CD14-positive monocyte (primary cell): ENCODE measurements around the gene PSEN1. TPM values are rescaled to one million over a fixed set of nuclear protein-coding genes. Genes with fewer than 3 reads are reported as not detected.

Source experiments
- DNase-seq, 3 donors: peaks; one replicate each; pipeline ENCODE4 v3.0.0-alpha.2; 2011 to 2022
- H2AFZ ChIP-seq: 2 replicates; pipeline ENCODE4 v1.6.0; 2012; ENCODE audit warnings: mild to moderate bottlenecking, low read depth, low read length, inconsistent platforms; ENCODE audit not compliant: insufficient read depth, poor library complexity, severe bottlenecking
- H3K27ac ChIP-seq, 2 donors: 1 replicate in 1 of 2; 2 replicates in 1 of 2; pipeline ENCODE4 v1.5.1; 2012 to 2013; ENCODE audit warnings: low read length in 2 of 2, control low read depth in 1 of 2, inconsistent platforms in 1 of 2, low read depth in 1 of 2, mild to moderate bottlenecking in 1 of 2
- H3K27me3 ChIP-seq, 2 donors: one replicate each; pipeline versions ENCODE4 v1.6.0 to v1.6.1; 2011 to 2013; ENCODE audit warnings: low read length in 2 of 2; ENCODE audit not compliant: control insufficient read depth in 2 of 2, insufficient read depth in 2 of 2
- H3K36me3 ChIP-seq, 2 donors: replicated peaks in 1 of 2; 1 replicate in 1 of 2; 2 replicates in 1 of 2; pipeline versions ENCODE4 v1.5.1 to v1.6.1; 2012 to 2013; ENCODE audit warnings: low read length in 2 of 2, control low read depth in 1 of 2, inconsistent platforms in 1 of 2, mild to moderate bottlenecking in 1 of 2; ENCODE audit not compliant: insufficient read depth in 2 of 2, control insufficient read depth in 1 of 2
- H3K4me1 ChIP-seq, 2 donors: 1 replicate in 1 of 2; 2 replicates in 1 of 2; pipeline versions ENCODE4 v1.5.1 to v1.6.1; 2012 to 2013; ENCODE audit warnings: low read length in 2 of 2, control low read depth in 1 of 2, inconsistent platforms in 1 of 2, mild to moderate bottlenecking in 1 of 2, moderate library complexity in 1 of 2; ENCODE audit not compliant: insufficient read depth in 2 of 2, control insufficient read depth in 1 of 2
- H3K4me2 ChIP-seq: replicated peaks from 2 replicates; pipeline ENCODE3; 2012; ENCODE audit warnings: low read length, moderate library complexity, mild to moderate bottlenecking; ENCODE audit not compliant: poor library complexity, severe bottlenecking; ENCODE audit errors: extremely low read depth
- H3K4me3 ChIP-seq, 3 experiments: fragments of 200-600 bp in 1 of 3; sonication (generic) in 1 of 3; replicated peaks in 1 of 3; 1 replicate in 2 of 3; 2 replicates in 1 of 3; pipeline ENCODE4 v1.5.1; 2011 to 2013; ENCODE audit warnings: low read length in 3 of 3, mild to moderate bottlenecking in 3 of 3, control low read depth in 2 of 3, low read depth in 2 of 3, inconsistent platforms in 1 of 3, moderate library complexity in 1 of 3
- H3K79me2 ChIP-seq: 2 replicates; pipeline ENCODE4 v1.6.0; 2012; ENCODE audit warnings: mild to moderate bottlenecking, control low read depth, inconsistent platforms, low read length, moderate library complexity; ENCODE audit not compliant: insufficient read depth
- H3K9ac ChIP-seq: 2 replicates; pipeline ENCODE4 v1.6.0; 2017; ENCODE audit warnings: low read length, mild to moderate bottlenecking; ENCODE audit not compliant: insufficient read depth, poor library complexity, severe bottlenecking
- H3K9me3 ChIP-seq, 2 donors: replicated peaks in 1 of 2; 1 replicate in 1 of 2; 2 replicates in 1 of 2; pipeline versions ENCODE4 v1.5.1 to v1.6.1; 2012 to 2013; ENCODE audit warnings: low read length in 2 of 2, control low read depth in 1 of 2; ENCODE audit not compliant: control insufficient read depth in 1 of 2, insufficient read depth in 1 of 2
- H4K20me1 ChIP-seq: 2 replicates; pipeline ENCODE4 v1.6.0; 2012; ENCODE audit warnings: mild to moderate bottlenecking, low read length, control low read depth, moderate library complexity; ENCODE audit not compliant: insufficient read depth
- H3K27ac Mint-ChIP-seq, 7 donors: one replicate each; pipeline ENCODE4 v1.8.0; 2020; ENCODE audit warnings: mild to moderate bottlenecking in 7 of 7, mixed read lengths in 7 of 7, moderate library complexity in 6 of 7, inconsistent platforms in 2 of 7
- H3K27me3 Mint-ChIP-seq, 3 donors: one replicate each; pipeline ENCODE4 v1.8.0; 2021 to 2022; ENCODE audit warnings: low read depth in 3 of 3, mild to moderate bottlenecking in 3 of 3, mixed read lengths in 3 of 3, moderate library complexity in 3 of 3, inconsistent platforms in 1 of 3
- H3K36me3 Mint-ChIP-seq, 2 donors: one replicate each; pipeline ENCODE4 v1.8.0; 2020; ENCODE audit warnings: mixed read lengths in 2 of 2, inconsistent platforms in 1 of 2, mild to moderate bottlenecking in 1 of 2
- H3K4me1 Mint-ChIP-seq: one replicate; pipeline ENCODE4 v1.8.0; 2020; ENCODE audit warnings: mild to moderate bottlenecking, mixed read lengths
- H3K4me3 Mint-ChIP-seq, 2 donors: one replicate each; pipeline ENCODE4 v1.8.0; 2020; ENCODE audit warnings: mild to moderate bottlenecking in 2 of 2, mixed read lengths in 2 of 2, moderate library complexity in 1 of 2
- H3K9me3 Mint-ChIP-seq, 7 donors: one replicate each; pipeline ENCODE4 v1.8.0; 2020 to 2022; ENCODE audit warnings: mixed read lengths in 7 of 7, mild to moderate bottlenecking in 6 of 7, moderate library complexity in 6 of 7, inconsistent platforms in 2 of 7
- CTCF ChIP-seq: fragments of 200-600 bp; IDR thresholded peaks from one replicate; pipeline ENCODE4 v1.8.0; 2022; ENCODE audit warnings: antibody characterized with exemption, mild to moderate bottlenecking
- WGBS: methylation state at CpG from one replicate; pipeline ENCODE4 v1.1.5; 2013; ENCODE audit warnings: missing lambda C conversion rate; ENCODE audit not compliant: insufficient coverage; 5-methylcytosine and 5-hydroxymethylcytosine counted together
- intact Hi-C, 2 donors: fragments of 100-400 bp; cut with micrococcal nuclease; formaldehyde crosslinking; loops; one replicate each; pipeline versions ENCODE4 v1.15.0 to v1.15.1; 2023
- polyA plus RNA-seq, 3 donors: library from polyadenylated mRNA; depleted of rRNA in 1 of 3; unstranded in 2 of 3; stranded (reverse) in 1 of 3; fragments of 300-500 nt in 2 of 3; fragments of >200 nt in 1 of 3; fragmentation: Illumina TruSeq in 2 of 3; gene quantifications; 1 replicate in 2 of 3; 2 replicates in 1 of 3; pipeline ENCODE4 v1.2.3, GENCODE V29; 2012 to 2021

Gene PSEN1
- polyA plus RNA-seq, 3 donors, result 42.4 to 130 (median 85.6) TPM

GRCh38 chr14:73097421-73097820, 38.9 kb upstream of the PSEN1 start:
- Histone ChIP-seq H3K4me1 (no peaks in the 10 kb centered on the region), H4K20me1 (peaks cover 75% of the 10 kb centered on the region), H3K36me3 (peaks cover 67 to 98% of the 10 kb centered on the region in 2 donors), H3K27ac (no peak overlapping the region), H3K4me2 (no peak overlapping the region), H3K9ac (no peak overlapping the region), H2AFZ (no peak overlapping the region), H3K79me2 (peaks cover 36% of the 10 kb centered on the region), H3K27me3 (no peaks in the 10 kb centered on the region), H3K4me3 (no peak overlapping the region), H3K9me3 (no peaks in the 10 kb centered on the region)
- H3K4me3 Mint-ChIP-seq, result no peak overlapping the region
- WGBS, result 99% methylated on average over 9 of the region's 11 CpGs
- H3K4me1 Mint-ChIP-seq, result no peaks in the 10 kb centered on the region
- no peaks in the 10 kb centered on the region for H3K9me3 Mint-ChIP-seq
- DNase-seq, result no peak
- no peaks in the 10 kb centered on the region for H3K27me3 Mint-ChIP-seq
- H3K27ac Mint-ChIP-seq, result peak overlapping the region in 2 of 7 donors; percentile 12 to 16
- TF ChIP-seq CTCF, result no peak
- peaks cover 67 to 85% of the 10 kb centered on the region in 2 donors for H3K36me3 Mint-ChIP-seq
- intact Hi-C loops, result no loop called here

GRCh38 chr14:73100334-73100733, 36.0 kb upstream of the PSEN1 start:
- Mint-ChIP-seq H3K4me3 (no peak overlapping the region), H3K27ac (peak overlapping the region in 1 of 7 donors; percentile 7), H3K9me3 (no peaks in the 10 kb centered on the region), H3K4me1 (no peaks in the 10 kb centered on the region), H3K36me3 (peaks cover 72 to 86% of the 10 kb centered on the region in 2 donors), H3K27me3 (no peaks in the 10 kb centered on the region)
- H3K9ac ChIP-seq, result no peak overlapping the region
- no peak overlapping the region for H2AFZ ChIP-seq
- intact Hi-C loops, result loop anchor here in 1 of 2 donors (10.0 kb wide), 1 partner anchor 104 kb away; no protein-coding TSS in a partner anchor
- no peak overlapping the region for H3K27ac ChIP-seq
- TF ChIP-seq CTCF, result no peak
- H3K4me2 ChIP-seq, result no peak overlapping the region
- H4K20me1 ChIP-seq, result peaks cover 64% of the 10 kb centered on the region
- no peaks in the 10 kb centered on the region for H3K27me3 ChIP-seq
- no peaks in the 10 kb centered on the region for H3K9me3 ChIP-seq
- no peak overlapping the region for H3K4me3 ChIP-seq
- no peak for DNase-seq
- H3K36me3 ChIP-seq, result peaks cover 86 to 99% of the 10 kb centered on the region in 2 donors
- peaks cover 16% of the 10 kb centered on the region for H3K79me2 ChIP-seq
- no peaks in the 10 kb centered on the region for H3K4me1 ChIP-seq
- 92% methylated on average over 3 of the region's 4 CpGs for whole genome bisulfite sequencing
